HG03354 (cell line): Measurements from ENCODE around the gene TMEM150B.
A peak's percentile ranks its signal among the peaks of the same experiment; 100 is the strongest.
"Not testable (repeated sequence)": the region's sequence is repeated elsewhere in the genome, so short reads cannot be mapped to it uniquely, and the experiment has no call there.

ENCODE experiments used
- ATAC-seq: cut with Tn5 transposase; IDR thresholded peaks from one replicate; pipeline ENCODE4 v1.9.1; 2021; ENCODE audit warnings: mild to moderate bottlenecking; ENCODE audit not compliant: unreplicated experiment, poor library complexity, severe bottlenecking

The TMEM150B gene

GRCh38 chr19:55340784-55341147, 15.6 kb upstream of the TMEM150B start:
- ATAC-seq: no peak

GRCh38 chr19:55339889-55340783, 15.0 kb upstream of the TMEM150B start:
- no peak for ATAC-seq

- ATAC-seq: peak; percentile 84
Observed at GRCh38 chr19:55339105-55339888, 14.2 kb upstream of the TMEM150B start, which contains the start of gene KMT5C. Gene KMT5C, plus strand, starts transcription at chr19:55339876. Its CDS starts 2,061 bp downstream, at chr19:55341937.

- no peak for ATAC-seq
Observed at GRCh38 chr19:55336101-55336500, 11.0 kb upstream of the TMEM150B start.

- ATAC-seq: no peak
Observed at GRCh38 chr19:55333870-55334269, 8.7 kb upstream of the TMEM150B start.

GRCh38 chr19:55329791-55330190, 4.7 kb upstream of the TMEM150B start:
- ATAC-seq: not testable (repeated sequence)

GRCh38 chr19:55328774-55329318, 3.7 kb upstream of the TMEM150B start:
- ATAC-seq: not testable (repeated sequence)

GRCh38 chr19:55324662-55325061, 479 bp downstream of the TMEM150B start:
- no peak for ATAC-seq

- ATAC-seq: no peak
Observed at GRCh38 chr19:55322204-55322885, 2.8 kb downstream of the TMEM150B start.

- ATAC-seq: no peak
Observed at GRCh38 chr19:55321466-55322137, 3.5 kb downstream of the TMEM150B start.

- ATAC-seq: no peak
Observed at GRCh38 chr19:55320844-55321419, 4.2 kb downstream of the TMEM150B start.

GRCh38 chr19:55319785-55320184, 5.4 kb downstream of the TMEM150B start:
- ATAC-seq: no peak

GRCh38 chr19:55316646-55317045, 8.5 kb downstream of the TMEM150B start:
- ATAC-seq: no peak

- ATAC-seq: no peak
Observed at GRCh38 chr19:55315956-55316525, 9.1 kb downstream of the TMEM150B start.

- no peak for ATAC-seq
Observed at GRCh38 chr19:55314396-55314795, 10.7 kb downstream of the TMEM150B start.

GRCh38 chr19:55312621-55313512, 12.3 kb downstream of the TMEM150B start:
- ATAC-seq: no peak

- no peak for ATAC-seq
Observed at GRCh38 chr19:55311797-55312196, 13.3 kb downstream of the TMEM150B start.

- ATAC-seq: no peak
Observed at GRCh38 chr19:55311397-55311796, 13.7 kb downstream of the TMEM150B start.
